Measurements from ENCODE around the gene SGCB. TPM values are rescaled to one million over a fixed set of nuclear protein-coding genes. Genes with fewer than 3 reads are reported as not detected.

The SGCB gene
- total and polyA plus RNA-seq, 2 experiments from 2014 or later, result 18.2 to 28.7 TPM

DNA sequence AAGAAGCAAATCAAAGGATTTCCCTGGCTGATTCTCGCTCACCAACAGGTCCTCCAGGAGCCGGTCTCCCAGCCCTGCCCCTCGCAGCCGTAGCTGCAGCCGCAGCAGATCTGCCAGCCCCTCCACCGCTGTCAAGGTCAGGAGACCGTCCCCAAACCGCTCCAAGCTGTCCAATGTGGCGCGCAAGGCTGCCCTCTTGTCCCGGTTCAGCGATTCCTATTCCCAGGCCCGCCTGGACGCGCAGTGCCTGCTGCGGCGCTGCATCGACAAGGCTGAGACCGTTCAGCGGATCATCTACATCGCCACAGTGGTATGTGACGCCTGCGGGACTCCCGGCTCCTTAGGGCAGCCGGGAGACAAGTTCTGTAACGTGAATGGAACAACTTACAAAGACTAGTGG is 38.6 kb upstream of the SGCB start:
- Histone ChIP-seq H3K9me2 (replicated peaks; ENCODE audit: insufficient read depth) (no peaks in the 10 kb centered on the region), H4K20me1 (ENCODE audit: insufficient read depth, poor library complexity, severe bottlenecking) (no peaks in the 10 kb centered on the region), H3K4me1 (ENCODE audit: insufficient read depth) (peaks cover 7% of the 10 kb centered on the region), H3K4me2 (peak overlapping the region; percentile 85), H2AFZ (peak overlapping the region; percentile 63), H3K9me3 (ENCODE audit: low read depth) (no peaks in the 10 kb centered on the region), H3K36me3 (replicated peaks; ENCODE audit: insufficient read depth, low read depth) (no peaks in the 10 kb centered on the region), H3K79me2 (no peaks in the 10 kb centered on the region), H3K27me3 (peaks cover 12% of the 10 kb centered on the region), H3K4me3 (peak overlapping the region; percentile 10), H3K27ac (no peak overlapping the region)
- WGBS (ENCODE audit: low lambda C conversion rate, missing lambda C conversion rate), result 6% methylated on average over 26 of the region's 26 CpGs
- TF ChIP-seq EZH2 (IDR thresholded peaks at IDR 0.05; ENCODE audit: borderline replicate concordance), result no peak
- TF ChIP-seq EZH2phosphoT487 (IDR thresholded peaks at IDR 0.05; ENCODE audit: low read depth, severe bottlenecking, unreplicated experiment), result no peak
- TF ChIP-seq CTCF (IDR thresholded peaks at IDR 0.05; ENCODE audit: poor library complexity), result no peak
- peak; percentile 36 for DNase-seq (ENCODE audit: low spot score)

- no peak for TF ChIP-seq EZH2 (IDR thresholded peaks at IDR 0.05; ENCODE audit: borderline replicate concordance)
- no peak for TF ChIP-seq CTCF (IDR thresholded peaks at IDR 0.05; ENCODE audit: poor library complexity)
- TF ChIP-seq EZH2phosphoT487 (IDR thresholded peaks at IDR 0.05; ENCODE audit: low read depth, severe bottlenecking, unreplicated experiment), result no peak
- H4K20me1 ChIP-seq (ENCODE audit: insufficient read depth, poor library complexity, severe bottlenecking), result no peaks in the 10 kb centered on the region
- H3K9me3 ChIP-seq (ENCODE audit: low read depth), result no peaks in the 10 kb centered on the region
- peaks cover 7% of the 10 kb centered on the region for H3K4me1 ChIP-seq (ENCODE audit: insufficient read depth)
- WGBS (ENCODE audit: low lambda C conversion rate, missing lambda C conversion rate), result 68% methylated on average over 10 of the region's 10 CpGs
- DNase-seq (ENCODE audit: low spot score), result no peak
- H3K79me2 ChIP-seq, result no peaks in the 10 kb centered on the region
- H3K27me3 ChIP-seq, result peaks cover 12% of the 10 kb centered on the region
- H3K36me3 ChIP-seq (replicated peaks; ENCODE audit: insufficient read depth, low read depth), result no peaks in the 10 kb centered on the region
- H3K27ac ChIP-seq, result no peak overlapping the region
- no peak overlapping the region for H3K4me3 ChIP-seq
- H3K4me2 ChIP-seq, result peak overlapping the region; percentile 61
- H3K9me2 ChIP-seq (replicated peaks; ENCODE audit: insufficient read depth), result no peaks in the 10 kb centered on the region
- peak overlapping the region; percentile 31 for H2AFZ ChIP-seq
These were observed 33.9 kb upstream of the SGCB start for GRCh38 chr4:52071791-52072546.

DNA sequence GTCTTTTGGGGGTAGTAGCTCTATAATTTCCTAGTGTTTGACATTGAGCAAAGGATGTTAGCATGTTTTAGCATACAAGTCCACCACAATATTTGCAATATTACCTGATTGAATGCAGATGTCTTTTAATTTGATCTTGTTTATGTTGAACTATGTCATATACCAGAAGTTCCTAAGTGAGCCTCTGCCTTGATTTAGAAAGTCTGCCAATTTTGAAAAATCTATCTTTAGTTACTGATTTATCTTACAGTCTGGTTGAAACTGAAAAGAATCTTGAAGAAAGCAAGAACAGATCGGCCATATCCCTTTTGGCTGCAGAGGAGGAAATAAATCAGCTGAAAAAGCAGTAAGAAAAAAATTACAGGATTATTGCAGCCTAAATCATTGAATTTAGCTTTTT is 31.5 kb upstream of the SGCB start:
- Histone ChIP-seq H3K9me2 (replicated peaks; ENCODE audit: insufficient read depth) (no peaks in the 10 kb centered on the region), H3K27me3 (no peaks in the 10 kb centered on the region), H3K27ac (no peak overlapping the region), H3K4me1 (ENCODE audit: insufficient read depth) (no peaks in the 10 kb centered on the region), H3K4me2 (no peak overlapping the region), H4K20me1 (ENCODE audit: insufficient read depth, poor library complexity, severe bottlenecking) (no peaks in the 10 kb centered on the region), H3K9me3 (ENCODE audit: low read depth) (no peaks in the 10 kb centered on the region), H2AFZ (no peak overlapping the region), H3K36me3 (replicated peaks; ENCODE audit: insufficient read depth, low read depth) (no peaks in the 10 kb centered on the region), H3K79me2 (no peaks in the 10 kb centered on the region), H3K4me3 (no peak overlapping the region)
- TF ChIP-seq CTCF (IDR thresholded peaks at IDR 0.05; ENCODE audit: poor library complexity) (no peak), EZH2phosphoT487 (IDR thresholded peaks at IDR 0.05; ENCODE audit: low read depth, severe bottlenecking, unreplicated experiment) (no peak), EZH2 (IDR thresholded peaks at IDR 0.05; ENCODE audit: borderline replicate concordance) (no peak)
- WGBS (ENCODE audit: low lambda C conversion rate, missing lambda C conversion rate), result 70% methylated on average over 1 of the region's 1 CpG
- no peak for DNase-seq (ENCODE audit: low spot score)

Measured in hepatocyte (in vitro differentiated cells).